ENCODE results near the gene ASPSCR1. TPM values are rescaled to one million over a fixed set of nuclear protein-coding genes. Genes with fewer than 3 reads are reported as not detected.

ASPSCR1 gene
- total RNA-seq, 2 donors from 2014 or later = 14.1 to 18.8 TPM

DNA sequence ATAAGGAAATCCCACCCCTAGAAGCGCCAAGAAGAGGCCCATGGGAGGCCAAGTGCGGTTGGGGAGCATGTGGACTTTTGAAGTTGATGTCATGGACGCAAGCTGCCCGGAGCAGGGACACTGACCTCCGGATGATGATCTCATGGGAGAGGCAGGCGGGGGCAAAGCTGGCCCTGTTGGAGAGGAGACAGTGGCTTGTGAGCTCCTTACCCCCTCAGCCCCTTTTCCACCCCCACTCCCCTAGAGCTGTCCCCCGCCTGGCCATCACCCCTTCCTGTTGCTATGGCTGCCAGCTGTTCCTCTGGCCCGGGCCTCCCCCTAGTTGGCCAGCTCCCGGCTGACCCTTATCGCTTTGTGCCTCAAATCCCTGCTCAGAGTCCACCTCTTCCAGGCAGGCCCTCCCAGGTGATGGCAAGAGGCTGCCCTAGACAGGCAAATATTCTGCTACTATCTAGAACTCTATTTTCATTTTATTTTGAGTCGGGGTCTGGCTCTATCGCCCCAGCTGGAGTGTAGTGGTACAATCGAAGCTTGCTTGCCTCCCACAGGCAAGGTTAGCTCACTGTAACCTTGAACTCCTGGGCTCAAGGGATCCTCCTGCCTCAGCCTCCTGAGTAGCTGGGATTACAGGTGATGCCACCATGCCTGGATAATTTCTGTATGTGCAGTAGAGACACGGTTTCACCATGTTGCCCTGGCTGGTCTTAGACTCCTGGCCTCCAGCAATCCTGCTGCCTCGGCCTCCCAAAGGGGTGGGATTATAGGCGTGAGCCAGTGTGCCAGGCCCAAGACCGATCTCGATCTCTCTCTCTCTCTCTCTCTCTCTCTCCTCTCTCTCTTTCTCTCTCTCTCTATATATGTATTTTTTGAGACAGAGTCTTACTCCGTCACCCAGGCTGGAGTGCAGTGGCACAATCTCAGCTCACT lies 23.0 kb upstream of the ASPSCR1 start:
- Histone ChIP-seq H3K9me3 (no peaks in the 10 kb centered on the region), H3K27ac (no peak overlapping the region), H3K4me1 (peaks cover 0 to 4% of the 10 kb centered on the region in 2 donors), H3K36me3 (no peaks in the 10 kb centered on the region), H3K27me3 (peaks cover 0 to 10% of the 10 kb centered on the region in 2 donors), H3K4me3 (no peak overlapping the region)
- TF ChIP-seq, protein P1, sequence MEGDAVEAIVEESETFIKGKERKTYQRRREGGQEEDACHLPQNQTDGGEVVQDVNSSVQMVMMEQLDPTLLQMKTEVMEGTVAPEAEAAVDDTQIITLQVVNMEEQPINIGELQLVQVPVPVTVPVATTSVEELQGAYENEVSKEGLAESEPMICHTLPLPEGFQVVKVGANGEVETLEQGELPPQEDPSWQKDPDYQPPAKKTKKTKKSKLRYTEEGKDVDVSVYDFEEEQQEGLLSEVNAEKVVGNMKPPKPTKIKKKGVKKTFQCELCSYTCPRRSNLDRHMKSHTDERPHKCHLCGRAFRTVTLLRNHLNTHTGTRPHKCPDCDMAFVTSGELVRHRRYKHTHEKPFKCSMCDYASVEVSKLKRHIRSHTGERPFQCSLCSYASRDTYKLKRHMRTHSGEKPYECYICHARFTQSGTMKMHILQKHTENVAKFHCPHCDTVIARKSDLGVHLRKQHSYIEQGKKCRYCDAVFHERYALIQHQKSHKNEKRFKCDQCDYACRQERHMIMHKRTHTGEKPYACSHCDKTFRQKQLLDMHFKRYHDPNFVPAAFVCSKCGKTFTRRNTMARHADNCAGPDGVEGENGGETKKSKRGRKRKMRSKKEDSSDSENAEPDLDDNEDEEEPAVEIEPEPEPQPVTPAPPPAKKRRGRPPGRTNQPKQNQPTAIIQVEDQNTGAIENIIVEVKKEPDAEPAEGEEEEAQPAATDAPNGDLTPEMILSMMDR (IDR thresholded peaks at IDR 0.05) = no peak
- DNase-seq (ENCODE audit: low spot score) = no peak

DNA sequence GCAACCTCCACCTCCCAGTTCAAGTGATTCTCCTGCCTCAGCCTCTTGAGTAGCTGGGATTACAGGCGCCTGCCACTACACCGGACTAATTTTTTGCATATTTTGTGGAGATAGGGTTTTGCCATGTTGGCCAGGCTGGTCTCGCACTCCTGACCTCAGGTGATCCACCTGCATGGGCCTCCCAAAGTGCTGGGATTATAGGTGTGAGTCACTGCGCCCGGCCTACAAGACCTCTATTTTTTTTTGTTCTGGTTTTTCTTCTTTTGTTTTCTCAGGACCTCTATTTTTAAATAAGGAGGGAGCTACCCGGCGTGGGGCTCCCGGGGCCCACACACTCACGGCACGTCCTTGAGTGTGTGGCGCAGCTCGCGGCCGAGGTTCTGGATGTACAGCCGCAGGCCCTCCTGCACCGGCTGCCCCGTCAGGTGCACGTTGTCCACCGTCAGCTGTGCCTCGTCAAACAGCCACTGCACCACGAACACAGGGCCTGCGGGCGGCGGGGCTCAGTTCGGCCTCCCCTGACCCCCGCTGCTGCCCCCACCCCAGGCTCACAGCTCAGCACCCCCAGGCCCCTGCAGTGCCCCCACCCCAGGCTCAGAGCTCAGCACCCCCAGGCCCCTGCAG lies 22.3 kb upstream of the ASPSCR1 start:
- no peak overlapping the region for H3K27ac ChIP-seq
- H3K27me3 ChIP-seq = peaks cover 0 to 16% of the 10 kb centered on the region in 2 donors
- TF ChIP-seq, protein P1 (IDR thresholded peaks at IDR 0.05) = no peak
- DNase-seq (ENCODE audit: low spot score) = no peak
- H3K4me3 ChIP-seq = no peak overlapping the region
- H3K9me3 ChIP-seq = no peaks in the 10 kb centered on the region
- no peaks in the 10 kb centered on the region for H3K36me3 ChIP-seq
- peaks cover 0 to 10% of the 10 kb centered on the region in 2 donors for H3K4me1 ChIP-seq

DNA sequence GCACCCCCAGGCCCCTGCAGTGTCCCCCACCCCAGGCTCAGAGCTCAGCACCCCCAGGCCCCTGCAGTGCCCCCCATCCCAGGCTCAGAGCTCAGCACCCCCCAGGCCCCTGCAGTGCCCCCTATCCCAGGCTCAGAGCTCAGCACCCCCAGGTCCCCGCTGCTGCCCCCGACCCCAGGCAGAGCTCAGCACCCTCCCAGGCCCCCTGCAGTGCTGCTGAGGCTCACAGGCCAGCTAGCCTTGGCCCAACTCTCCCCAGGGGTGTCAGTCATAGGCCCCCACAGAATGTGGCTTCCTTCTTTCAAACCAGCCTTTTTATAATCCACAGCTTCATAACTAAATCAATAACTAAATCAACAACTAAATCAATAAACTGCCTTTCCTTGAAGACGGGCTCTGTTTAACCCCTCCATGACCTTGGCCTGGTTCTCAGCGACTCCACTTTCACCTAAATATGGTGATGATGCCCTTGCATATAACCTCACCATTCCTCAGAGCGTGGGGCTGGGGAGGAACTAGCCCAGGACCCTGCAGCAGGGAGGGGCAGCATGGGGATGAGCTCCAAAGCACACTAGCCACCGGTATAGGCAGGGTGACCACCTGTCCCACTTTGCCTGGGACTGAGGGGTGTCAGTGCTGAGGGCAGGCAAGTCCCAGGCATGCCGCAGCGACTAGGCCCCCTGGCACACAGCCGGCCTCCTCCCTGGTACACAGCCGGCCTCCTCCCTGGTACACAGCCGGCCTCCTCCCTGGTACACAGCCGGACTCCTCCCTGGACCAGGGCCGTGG lies 21.5 kb upstream of the ASPSCR1 start:
- no peaks in the 10 kb centered on the region for H3K9me3 ChIP-seq
- H3K4me1 ChIP-seq = peaks cover 0 to 15% of the 10 kb centered on the region in 2 donors
- TF ChIP-seq, protein P1 (IDR thresholded peaks at IDR 0.05) = no peak
- H3K27ac ChIP-seq = no peak overlapping the region
- no peak for DNase-seq (ENCODE audit: low spot score)
- H3K27me3 ChIP-seq = peaks cover 4 to 22% of the 10 kb centered on the region in 2 donors
- H3K36me3 ChIP-seq = no peaks in the 10 kb centered on the region
- no peak overlapping the region for H3K4me3 ChIP-seq

DNA sequence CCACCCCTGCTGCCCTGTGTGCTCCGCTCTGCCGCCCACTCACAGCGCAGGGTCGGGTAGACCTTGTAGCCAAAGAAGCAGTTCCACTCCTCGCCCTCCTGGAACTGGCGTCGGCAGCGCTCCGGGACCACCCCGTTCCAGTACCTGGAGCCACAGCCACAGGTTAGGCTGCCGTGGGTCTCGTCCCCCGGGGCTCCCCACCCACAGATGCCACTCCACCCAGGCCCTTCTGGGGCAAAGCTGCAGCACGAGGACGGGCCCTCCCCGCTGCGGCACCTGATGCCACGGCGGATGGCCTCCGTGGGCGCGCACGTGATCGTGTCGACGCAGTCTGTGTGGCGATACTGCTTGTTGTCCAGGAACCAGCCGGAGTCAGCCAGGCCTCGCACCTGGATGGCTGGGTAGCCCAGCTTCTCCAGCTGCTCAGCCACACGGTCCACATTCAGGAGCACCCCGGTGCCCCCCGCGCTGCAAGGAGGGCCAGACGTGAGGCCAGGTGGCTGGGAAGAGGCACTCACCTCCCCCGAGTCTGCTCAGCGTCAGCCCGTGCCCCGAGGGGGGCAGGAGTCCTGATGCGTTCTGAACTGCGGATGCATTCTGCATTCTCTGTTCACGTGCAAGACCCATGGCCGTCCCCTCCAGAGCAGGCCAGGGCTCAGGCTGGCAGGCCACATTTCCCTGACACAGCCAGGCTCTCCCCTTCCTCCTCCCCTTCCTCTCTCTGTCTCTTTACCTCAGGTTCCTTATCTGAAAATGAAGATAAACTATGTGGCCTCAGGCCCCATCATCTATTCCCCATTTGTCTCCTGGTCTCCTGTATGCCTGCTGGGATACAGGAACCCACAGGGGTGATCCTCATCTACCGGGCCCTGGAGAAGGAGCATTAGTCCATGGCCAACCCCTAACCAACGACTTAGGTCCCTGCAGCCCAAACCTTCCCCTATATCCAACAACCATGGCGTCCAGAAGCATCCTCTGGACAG lies 20.5 kb upstream of the ASPSCR1 start:
- Histone ChIP-seq H3K9me3 (no peaks in the 10 kb centered on the region), H3K27me3 (peaks cover 6 to 27% of the 10 kb centered on the region in 2 donors), H3K4me1 (peaks cover 0 to 20% of the 10 kb centered on the region in 2 donors), H3K4me3 (no peak overlapping the region), H3K27ac (no peak overlapping the region), H3K36me3 (no peaks in the 10 kb centered on the region)
- TF ChIP-seq, protein P1 (IDR thresholded peaks at IDR 0.05) = no peak
- DNase-seq (ENCODE audit: low spot score) = no peak
